ENCODE data around the gene FBXL20.

The FBXL20 gene

GRCh38 chr17:39238311-39238972 is 163.0 kb downstream of the FBXL20 start (continued):
- TF ChIP-seq PATZ1 (tag by site-specific recombination; IDR thresholded peaks at IDR 0.05) (peak; percentile 85), ZSCAN4 (tag by site-specific recombination; IDR thresholded peaks at IDR 0.05) (no peak), ZNF785 (tag by site-specific recombination; IDR thresholded peaks at IDR 0.05) (no peak), ZNF140 (tag by site-specific recombination; IDR thresholded peaks at IDR 0.05) (no peak), ZNF362 (tag by site-specific recombination; IDR thresholded peaks at IDR 0.05) (no peak), ZNF664 (tag by site-specific recombination; IDR thresholded peaks at IDR 0.05) (no peak), PRDM4 (tag by site-specific recombination; IDR thresholded peaks at IDR 0.05) (peak; percentile 82), ZNF16 (tag by site-specific recombination; IDR thresholded peaks at IDR 0.05; ENCODE audit: low read depth) (no peak), ZEB2 (tag by site-specific recombination; IDR thresholded peaks at IDR 0.05) (peak; percentile 66; the same call in 1 of the 2 replicates), ZNF48 (tag by site-specific recombination; IDR thresholded peaks at IDR 0.05) (no peak), ZNF654 (tag by site-specific recombination; IDR thresholded peaks at IDR 0.05; ENCODE audit: low read depth) (no peak), ZSCAN30 (tag by site-specific recombination; IDR thresholded peaks at IDR 0.05) (no peak), ZBTB1 (tag by site-specific recombination; IDR thresholded peaks at IDR 0.05) (no peak), ZNF138 (tag by site-specific recombination; IDR thresholded peaks at IDR 0.05; ENCODE audit: borderline replicate concordance) (no peak), ZBTB21 (tag by site-specific recombination; IDR thresholded peaks at IDR 0.05) (peak; percentile 76), ZNF555 (tag by site-specific recombination; conservative IDR thresholded peaks at IDR 0.05) (no peak), HOXD13 (CRISPR knock-in tag; IDR thresholded peaks at IDR 0.05; ENCODE audit: borderline replicate concordance) (no peak), ZNF488 (tag by site-specific recombination; IDR thresholded peaks at IDR 0.05) (no peak), ZNF354C (tag by site-specific recombination; IDR thresholded peaks at IDR 0.05; ENCODE audit: borderline replicate concordance, low read depth) (no peak), ZNF501 (tag by site-specific recombination; IDR thresholded peaks at IDR 0.05) (no peak), ZNF473 (tag by site-specific recombination; IDR thresholded peaks at IDR 0.05) (no peak), ZBTB8A (tag by site-specific recombination; IDR thresholded peaks at IDR 0.05) (no peak), ATF2 (tag by site-specific recombination; IDR thresholded peaks at IDR 0.05; ENCODE audit: low read depth) (no peak; the same call in 1 of the 2 replicates), ZNF426 (tag by site-specific recombination; IDR thresholded peaks at IDR 0.05) (no peak), ZNF585B (tag by site-specific recombination; IDR thresholded peaks at IDR 0.05) (no peak), HOXA7 (CRISPR knock-in tag; IDR thresholded peaks at IDR 0.05; ENCODE audit: borderline replicate concordance) (no peak), PRDM10 (tag by site-specific recombination; IDR thresholded peaks at IDR 0.05) (peak; percentile 72; the same call in 1 of the 2 replicates)

Measured in HEK293 (cell line).